NCI-H446 treated with DMSO at 0.1 percent for 48 hours (cell line): ENCODE data around the gene KCNMA1.
"Not testable (repeated sequence)": the region's sequence is repeated elsewhere in the genome, so short reads cannot be mapped to it uniquely, and the experiment has no call there.

Experiments used
- DNase-seq: peaks from one replicate; lab custom pipeline; 2025; lab: John Stamatoyannopoulos, UW

Gene KCNMA1

GRCh38 chr10:77393411-77393810 is 244.2 kb downstream of the KCNMA1 start:
- no peak for DNase-seq

DNA sequence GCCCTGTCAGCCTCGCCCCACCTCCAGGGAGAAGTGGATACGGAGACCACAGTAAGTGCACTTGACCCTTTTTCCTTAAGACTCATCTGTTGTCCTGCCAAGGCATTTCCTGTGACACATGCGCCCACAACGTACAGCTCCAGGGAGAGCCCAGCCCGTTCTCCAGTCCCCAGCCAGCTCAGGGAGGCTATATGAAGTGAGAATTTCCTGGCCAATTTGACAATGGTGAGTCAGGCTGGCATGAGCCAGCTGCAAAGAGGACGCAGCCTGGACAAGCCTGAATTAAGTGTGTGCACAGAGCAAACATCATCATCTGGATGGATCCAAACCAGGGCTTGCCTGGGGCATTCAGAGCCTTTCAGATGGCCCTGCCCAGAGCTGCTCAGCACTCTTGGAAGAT is 244.8 kb downstream of the KCNMA1 start:
- peak; percentile 66 for DNase-seq

GRCh38 chr10:77392236-77392721 is 245.3 kb downstream of the KCNMA1 start:
- no peak for DNase-seq

DNA sequence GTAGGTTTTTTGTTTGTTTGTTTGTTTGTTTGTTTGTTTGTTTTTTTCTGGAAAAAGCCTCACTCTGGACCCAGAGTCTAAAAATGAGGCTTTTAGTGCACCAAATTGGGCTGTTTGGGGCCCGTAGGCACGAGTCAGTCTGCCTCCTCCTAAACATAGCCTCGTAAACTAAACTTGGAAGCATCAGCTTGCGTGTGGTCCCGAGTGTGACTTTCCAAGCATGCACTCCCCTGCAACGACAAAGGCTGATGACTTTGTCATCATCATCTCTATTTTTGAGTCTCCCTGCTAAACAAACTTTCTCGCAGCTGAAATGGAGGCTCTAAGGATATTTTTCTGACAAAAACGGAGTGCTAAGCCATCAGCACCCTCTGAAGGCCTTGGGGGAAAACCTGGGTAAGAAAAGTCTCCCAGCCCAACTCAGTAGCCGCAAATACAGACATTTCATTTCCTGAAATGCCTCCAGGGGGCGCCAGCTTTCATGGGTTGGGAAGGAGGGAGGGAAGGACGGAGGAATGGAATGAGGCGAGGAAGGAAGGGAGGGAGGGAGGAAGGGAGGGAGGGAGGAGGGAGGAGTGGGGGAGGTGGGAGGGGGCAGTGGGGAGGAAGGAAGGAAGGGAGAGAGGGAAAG is 245.9 kb downstream of the KCNMA1 start:
- peak; percentile 38 for DNase-seq

- no peak for DNase-seq
Observed at GRCh38 chr10:77390481-77390891, 247.1 kb downstream of the KCNMA1 start.

GRCh38 chr10:77388571-77389100 is 249.0 kb downstream of the KCNMA1 start:
- no peak for DNase-seq

- not testable (repeated sequence) for DNase-seq
Observed at GRCh38 chr10:77387701-77388100, 249.9 kb downstream of the KCNMA1 start.

DNA sequence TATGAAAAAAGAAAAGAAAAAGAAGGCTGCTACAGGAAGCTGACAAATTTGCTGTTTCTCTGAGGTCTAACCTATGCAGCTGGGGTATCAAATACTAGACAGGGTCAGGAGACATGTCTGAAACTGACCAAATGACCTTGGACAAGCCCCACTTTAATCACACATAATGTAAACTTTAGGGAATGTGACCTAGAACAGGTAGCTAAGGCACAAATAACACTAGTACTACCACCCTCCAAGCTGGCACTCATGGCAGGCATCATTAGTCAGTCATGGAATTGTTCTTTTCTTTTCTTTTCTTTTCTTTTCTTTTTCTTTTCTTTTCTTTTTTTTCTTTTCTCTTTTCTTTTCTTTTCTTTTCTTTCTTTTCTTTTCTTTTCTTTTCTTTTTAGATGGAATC is 250.4 kb downstream of the KCNMA1 start:
- no peak for DNase-seq

GRCh38 chr10:77386838-77387237 is 250.8 kb downstream of the KCNMA1 start:
- no peak for DNase-seq

- no peak for DNase-seq
Observed at GRCh38 chr10:77386365-77386764, 251.2 kb downstream of the KCNMA1 start.

DNA sequence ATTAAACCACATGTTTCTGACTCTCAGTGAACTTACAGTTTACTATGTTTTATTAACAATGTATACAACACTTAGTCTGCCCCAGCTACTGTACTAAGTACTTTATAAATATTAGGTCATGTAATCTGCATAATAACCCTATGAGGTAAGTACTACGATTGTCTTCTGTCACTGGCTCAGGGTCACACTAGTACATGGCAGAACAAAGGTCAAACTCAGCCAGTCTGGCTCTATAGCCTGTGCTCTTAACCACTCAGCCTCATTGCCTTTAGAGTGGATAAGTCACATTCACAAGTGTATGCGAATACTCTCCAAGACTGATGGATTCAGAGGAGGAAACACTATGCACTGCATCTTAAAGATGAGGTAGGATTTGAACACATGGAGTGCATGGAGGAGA is 252.3 kb downstream of the KCNMA1 start:
- DNase-seq: no peak

- DNase-seq: no peak
Observed at GRCh38 chr10:77383861-77384553, 253.6 kb downstream of the KCNMA1 start.

- no peak for DNase-seq
Observed at GRCh38 chr10:77381750-77382149, 255.9 kb downstream of the KCNMA1 start.

- no peak for DNase-seq
Observed at GRCh38 chr10:77380723-77381122, 256.9 kb downstream of the KCNMA1 start.

GRCh38 chr10:77380191-77380590 is 257.4 kb downstream of the KCNMA1 start:
- no peak for DNase-seq

DNA sequence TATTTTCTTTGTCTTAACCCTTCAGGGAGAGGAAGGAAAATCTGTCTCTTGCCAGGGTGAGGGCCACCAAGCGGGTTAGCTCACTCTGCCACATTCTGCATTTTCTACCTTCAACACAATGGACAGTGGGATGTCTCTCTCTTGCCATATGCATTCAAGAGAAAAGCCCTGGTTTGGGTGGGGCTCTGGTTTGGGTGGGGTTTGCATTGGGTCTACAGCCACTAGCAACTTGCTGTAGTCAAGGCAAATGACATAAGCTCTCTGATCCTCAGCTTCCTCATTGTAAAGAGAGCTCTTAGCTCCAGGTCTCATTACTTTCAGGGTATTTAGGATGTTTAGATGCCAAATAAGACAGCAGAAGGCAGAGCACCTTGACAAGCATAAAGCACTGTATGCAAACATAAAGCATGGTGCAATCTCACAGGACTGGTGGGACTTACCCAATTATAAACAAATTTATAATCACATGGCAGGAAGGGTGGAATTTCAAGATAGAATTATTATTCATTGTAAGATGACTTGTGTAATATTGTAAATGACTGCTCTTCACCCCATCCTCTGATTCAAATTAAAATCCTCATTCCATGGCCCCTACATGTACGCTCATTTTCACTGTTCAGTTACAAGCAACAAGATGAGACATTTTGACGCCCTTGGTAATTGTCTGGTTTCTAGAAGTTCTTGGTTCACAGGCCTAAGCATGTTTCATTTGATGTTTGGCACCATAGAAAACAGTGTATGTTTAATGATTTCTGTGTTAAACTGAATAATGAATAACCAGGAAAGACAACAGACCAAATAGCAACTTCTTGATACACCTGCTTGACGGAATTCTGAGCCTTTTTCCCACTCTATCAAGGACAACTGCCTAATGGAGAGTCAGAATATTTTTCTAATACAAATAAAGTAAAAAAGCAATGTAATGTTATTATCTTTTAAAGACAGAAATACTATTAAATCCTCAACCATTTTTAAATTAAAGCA is 258.9 kb downstream of the KCNMA1 start:
- no peak for DNase-seq

DNA sequence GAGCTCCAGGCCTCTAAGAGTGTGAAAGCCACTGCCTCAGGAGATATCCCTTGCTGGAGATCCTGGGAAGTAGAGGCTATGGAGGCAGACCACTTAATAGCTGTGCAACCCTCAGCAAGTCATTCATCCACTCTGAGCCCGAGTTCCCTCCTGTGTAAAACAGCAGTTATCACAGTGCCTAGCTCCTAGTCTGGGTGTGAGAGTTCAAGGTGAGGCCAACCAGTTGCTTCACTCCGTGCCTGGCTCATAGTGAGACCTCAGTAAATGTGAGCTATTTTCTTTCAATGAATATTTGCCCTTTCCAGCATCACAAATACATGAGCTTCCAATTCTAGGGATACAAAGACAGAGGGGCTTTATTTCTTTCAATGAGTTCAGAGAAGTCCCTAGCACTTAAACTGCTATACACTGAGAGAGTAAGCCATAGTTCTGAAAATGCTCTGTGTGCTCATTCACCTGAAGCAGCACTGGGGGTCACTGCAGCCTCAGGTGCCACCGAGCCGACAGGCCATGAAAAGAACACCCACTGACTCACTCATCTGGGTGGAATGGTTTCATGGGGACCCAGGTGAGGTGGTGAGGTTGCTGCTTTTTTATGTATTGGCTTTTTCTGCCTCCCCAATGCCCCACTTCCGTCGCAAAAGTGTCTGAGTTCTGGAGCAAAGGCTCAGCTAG is 259.8 kb downstream of the KCNMA1 start:
- DNase-seq: no peak

- no peak for DNase-seq
Observed at GRCh38 chr10:77377034-77377433, 260.6 kb downstream of the KCNMA1 start.

DNA sequence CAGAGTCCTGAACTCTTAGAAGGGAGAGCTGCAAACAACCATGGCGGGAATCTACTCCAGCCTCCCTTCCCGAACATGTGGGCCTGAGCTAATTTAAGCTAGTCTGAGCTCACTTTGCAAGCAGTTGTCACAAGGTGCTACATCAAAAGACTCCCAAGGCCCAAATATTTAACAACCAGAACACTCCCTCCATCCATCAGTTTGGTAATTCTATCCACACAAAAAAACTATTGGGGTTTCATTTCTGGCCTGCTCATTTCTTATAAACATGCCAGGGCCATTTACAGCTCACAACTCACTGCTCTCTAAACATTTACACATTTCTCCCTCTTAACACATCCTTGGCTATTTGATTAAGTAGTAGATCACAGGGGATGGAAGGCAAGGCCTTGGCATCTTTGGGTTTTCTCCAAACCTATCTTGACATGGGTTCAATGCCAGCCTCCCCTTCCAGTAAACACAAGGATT is 263.4 kb downstream of the KCNMA1 start:
- no peak for DNase-seq

DNA sequence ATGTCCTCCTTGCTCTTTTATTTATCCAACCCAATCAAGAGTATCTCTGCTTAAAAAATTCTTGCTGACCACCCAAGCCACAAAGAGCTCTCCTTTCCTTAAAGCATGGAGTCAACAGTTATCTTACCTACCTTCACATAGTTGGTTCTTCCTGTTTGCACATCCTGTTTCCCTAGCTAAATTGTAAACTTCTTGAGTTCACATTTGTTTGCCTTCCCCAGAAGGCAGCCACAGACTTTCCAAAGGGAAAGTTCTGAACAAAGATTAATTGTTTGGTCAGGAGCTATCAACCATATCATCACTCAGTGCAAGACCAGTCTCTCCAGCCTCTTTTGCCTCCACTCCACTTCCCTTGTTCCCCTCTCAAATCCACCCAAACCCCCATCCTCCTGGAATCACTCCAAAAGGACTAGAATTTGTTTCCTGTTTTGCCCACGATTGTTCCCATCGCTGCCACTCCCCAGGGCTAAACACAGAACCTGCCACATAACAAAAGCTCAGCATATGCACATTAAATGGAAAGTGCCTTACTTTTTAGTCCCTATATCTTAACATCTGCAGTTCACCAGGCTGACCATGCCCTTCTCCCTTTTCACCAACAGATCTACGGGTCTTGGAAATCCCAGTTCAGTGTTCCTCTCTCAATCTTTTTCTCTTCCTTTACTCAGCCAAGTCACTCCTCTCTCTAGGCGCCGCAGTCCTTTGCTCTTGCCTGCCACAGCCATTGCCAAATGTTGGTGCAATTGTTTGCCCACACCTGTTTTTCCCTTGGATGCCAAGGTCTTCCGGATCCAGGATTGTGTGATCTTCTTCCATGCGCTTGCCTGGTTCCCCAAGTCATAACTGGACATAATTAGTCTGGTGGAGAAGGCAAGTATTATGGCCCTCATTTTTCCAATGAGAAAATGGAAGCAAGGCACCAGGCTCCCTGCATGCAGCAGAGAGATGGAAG is 265.5 kb downstream of the KCNMA1 start:
- DNase-seq: no peak
